Activated gamma-delta T cell treated with Interleukin-2 at 50 U/mL for 16 hours (primary cell): Measurements from ENCODE around the gene SCRN3.
"Not testable (repeated sequence)": the region's sequence is repeated elsewhere in the genome, so short reads cannot be mapped to it uniquely, and the experiment has no call there.

Experiments used
- DNase-seq: peaks from one replicate; pipeline ENCODE4 v3.0.0-alpha.2; 2020

The SCRN3 gene

GRCh38 chr2:174410039-174410438 is 14.5 kb downstream of the SCRN3 start:
- not testable (repeated sequence) for DNase-seq

DNA sequence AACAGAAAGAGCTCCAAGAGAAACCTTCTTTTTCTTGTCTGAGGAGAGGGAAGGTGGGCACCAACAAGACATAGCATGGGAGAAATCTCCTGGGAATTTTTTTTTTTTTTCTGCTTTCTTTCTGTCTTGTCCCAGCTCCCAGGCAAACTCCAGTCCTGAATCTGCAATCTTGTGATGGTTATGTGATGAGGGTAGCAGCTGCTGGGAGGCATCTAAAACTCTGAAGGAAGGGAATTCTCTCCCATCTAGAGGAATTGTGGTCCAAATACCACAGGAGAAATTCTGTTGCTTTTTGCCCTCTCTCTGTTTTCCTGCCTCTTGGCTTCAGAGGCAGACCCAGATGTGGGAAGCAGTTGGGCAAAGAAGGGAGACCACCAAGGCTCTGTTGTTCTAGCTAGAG is 16.7 kb downstream of the SCRN3 start:
- no peak for DNase-seq

GRCh38 chr2:174428214-174428613 is 32.7 kb downstream of the SCRN3 start:
- DNase-seq = no peak

DNA sequence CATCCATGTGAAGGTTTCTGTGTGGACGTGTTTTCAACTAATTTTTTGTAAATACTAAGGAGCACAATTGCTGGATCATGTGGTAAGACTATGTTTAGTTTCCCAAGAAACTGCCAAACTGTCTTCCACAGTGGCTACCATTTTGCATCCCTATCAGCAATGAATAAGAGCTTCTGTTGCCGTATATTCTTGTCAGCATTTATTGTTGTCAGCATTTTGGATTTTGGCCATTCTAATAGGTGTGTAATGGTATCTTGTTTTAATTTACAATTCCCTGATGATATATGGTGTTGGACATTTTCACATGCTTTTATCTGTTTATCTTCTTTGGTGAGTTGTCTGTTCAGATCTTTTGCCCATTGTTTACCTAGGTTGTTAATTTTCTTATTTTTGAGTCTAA is 34.5 kb downstream of the SCRN3 start:
- DNase-seq = no peak

DNA sequence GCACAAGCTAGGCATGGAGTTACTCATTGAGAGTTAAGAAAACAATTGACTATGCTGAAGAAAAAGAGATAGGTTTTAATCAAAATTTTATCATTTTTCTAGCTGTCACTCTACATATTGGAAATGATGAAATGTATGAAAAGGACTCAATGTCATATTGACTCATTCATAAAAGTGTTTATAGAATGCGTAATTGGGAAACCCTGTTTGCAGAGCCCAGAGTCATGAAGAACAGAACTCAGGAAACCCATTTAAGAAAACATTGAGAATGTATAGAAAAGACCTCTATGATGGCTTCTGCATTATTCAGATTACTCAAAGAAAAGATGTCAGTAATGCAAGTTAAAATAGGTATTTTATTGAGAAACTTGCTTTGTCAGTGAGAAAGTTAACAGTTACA is 36.4 kb downstream of the SCRN3 start:
- DNase-seq = no peak

GRCh38 chr2:174436351-174436750 is 40.8 kb downstream of the SCRN3 start:
- no peak for DNase-seq

DNA sequence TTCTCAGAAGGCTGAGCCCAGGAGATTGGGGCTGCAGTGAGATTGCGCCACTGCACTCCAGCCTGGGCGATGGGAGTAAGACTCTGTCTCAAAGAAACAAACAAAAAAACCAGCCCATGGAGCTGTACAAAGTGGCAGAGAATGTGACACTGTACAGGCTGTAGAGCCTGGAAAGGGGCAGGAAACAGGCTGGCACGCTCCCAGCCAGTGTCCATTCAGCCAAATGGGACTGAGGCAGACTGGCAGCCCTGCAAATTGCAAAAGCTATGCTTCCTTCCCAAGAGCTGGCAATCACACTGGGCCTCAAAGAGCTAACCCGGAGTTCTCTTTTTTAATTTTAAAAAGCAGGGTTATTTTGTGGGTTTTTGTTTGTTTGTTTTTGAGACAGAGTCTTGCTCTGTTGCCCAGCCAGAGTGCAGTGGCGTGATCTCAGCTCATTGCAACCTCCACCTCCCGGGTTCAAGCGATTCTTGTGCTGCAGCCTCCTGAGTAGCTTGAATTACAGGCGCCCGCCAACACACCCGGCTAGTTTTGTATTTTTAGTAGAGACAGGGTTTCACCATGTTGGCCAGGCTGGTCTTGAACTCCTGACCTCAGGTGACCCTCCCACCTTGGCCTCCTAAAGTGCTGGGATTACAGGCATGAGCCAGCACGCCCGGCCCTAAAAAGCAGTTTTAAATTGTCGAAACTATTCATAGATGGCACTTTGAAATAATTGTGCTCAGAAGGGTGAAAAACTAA is 42.8 kb downstream of the SCRN3 start:
- DNase-seq = no peak

DNA sequence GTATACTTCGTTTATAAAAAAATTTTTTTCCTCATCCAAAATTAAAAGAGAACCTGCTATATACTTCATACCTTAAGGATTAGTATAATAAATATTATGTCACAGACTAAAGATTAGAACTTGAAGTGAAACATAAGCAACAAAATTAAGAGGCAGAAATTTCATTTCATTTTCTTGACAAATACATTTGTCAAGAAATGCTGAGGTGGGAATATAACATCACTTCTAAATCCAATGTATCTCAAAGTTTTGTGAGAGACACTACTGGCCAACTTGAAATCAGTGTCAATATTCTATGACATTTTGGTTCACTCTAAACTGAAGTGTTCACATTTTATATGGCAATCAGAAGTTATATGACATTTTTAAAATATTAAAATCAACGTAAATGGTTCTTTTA is 43.8 kb downstream of the SCRN3 start:
- no peak for DNase-seq

DNA sequence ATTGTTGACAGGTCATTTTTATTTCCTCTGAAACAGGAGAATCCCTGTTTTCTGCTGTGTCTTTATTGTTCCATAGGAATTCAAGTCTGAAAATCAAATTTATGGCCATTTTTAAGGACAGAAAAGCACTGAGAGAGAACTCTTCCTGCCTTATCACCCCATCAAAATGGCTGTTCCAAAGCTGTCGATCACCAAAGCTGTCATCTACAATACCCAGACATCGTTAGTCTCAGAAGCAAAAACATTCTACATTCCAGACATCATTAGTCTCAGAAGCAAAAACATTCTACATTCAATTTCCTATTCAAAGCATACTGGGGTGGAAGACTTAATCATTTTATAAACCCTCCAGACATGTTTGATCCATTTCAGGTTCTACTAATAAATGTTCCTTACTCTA is 44.4 kb downstream of the SCRN3 start:
- no peak for DNase-seq

GRCh38 chr2:174442546-174443510 is 47.3 kb downstream of the SCRN3 start:
- no peak for DNase-seq

- no peak for DNase-seq
These were observed 49.2 kb downstream of the SCRN3 start for GRCh38 chr2:174444761-174445160.

GRCh38 chr2:174445248-174445647 is 49.7 kb downstream of the SCRN3 start:
- DNase-seq = no peak

DNA sequence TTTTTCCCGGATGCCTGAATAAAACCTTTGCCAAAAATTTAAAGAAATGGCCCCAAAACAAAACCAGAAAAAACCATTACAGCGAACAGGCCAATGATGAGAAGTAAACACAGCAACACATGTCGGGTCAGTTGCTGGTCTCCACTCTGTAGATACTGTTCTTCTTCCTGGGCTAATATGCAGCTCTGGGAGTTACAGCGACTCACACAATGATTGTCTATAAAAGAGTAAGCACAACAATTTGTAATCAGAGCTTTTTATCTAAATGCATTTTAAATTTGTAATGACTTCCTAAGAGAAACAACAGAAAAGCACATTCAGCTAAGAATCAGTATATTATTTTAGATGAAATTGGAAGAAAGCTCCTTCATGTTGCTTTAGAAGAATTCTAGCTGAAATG is 51.0 kb downstream of the SCRN3 start:
- no peak for DNase-seq

- no peak for DNase-seq
These were observed 53.5 kb downstream of the SCRN3 start for GRCh38 chr2:174449033-174449432.

DNA sequence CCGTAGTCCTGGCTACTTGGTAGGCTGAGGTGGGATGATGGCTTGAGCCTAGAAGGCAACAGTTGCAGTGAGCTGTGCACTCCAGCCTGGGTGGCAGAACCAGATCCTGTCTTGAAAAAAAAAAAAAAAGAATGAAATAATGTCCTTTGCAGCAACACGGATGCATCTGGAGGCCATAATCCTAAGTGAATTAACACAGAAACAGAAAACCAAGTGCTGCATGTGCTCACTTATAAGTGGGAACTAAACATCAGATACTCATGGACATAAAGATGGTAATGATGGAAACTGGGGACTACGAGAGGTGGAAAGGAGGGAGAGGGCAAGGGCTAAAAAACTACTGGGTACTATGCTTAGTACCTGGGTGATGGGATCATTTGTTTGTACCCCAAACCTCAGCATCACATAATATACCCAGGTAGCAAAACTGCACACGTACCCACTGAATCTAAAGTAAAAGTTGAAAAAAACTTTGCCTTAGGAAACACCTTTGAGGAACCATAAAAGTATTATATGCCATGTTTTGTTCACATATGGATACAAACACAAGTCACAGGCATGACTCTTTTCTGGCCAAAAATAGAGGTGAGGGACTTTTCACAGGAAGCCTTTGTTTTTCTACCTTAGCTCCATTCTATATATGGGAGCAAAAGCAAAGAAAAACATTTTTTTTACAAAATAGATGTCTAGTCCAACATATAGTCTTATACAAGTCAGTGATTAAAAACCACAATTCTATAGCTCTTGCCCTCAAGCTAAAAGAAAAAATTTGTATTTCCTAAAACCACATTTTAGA is 54.7 kb downstream of the SCRN3 start:
- DNase-seq = no peak

- no peak for DNase-seq
These were observed 59.0 kb downstream of the SCRN3 start for GRCh38 chr2:174454566-174454965.

- no peak for DNase-seq
These were observed 65.7 kb downstream of the SCRN3 start for GRCh38 chr2:174461221-174461620.

DNA sequence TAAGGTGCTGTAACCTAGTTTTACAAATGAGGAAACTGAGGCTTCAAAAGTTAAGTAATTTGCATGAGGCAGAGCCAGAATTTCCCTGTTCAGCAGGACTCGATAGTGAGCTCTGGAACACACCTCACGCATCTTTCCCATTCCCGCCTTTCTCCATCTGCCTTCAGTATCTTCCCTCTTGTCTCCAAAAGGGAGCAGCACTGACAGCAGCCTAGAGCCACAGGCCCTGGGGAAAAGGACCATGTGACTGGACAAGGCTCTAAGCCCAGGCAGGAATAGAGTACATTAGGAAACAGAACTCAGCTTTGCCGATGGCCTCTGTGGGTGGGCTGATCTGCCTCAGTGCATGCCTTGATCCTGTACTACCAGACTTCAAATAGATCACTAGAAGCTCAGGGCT is 69.8 kb downstream of the SCRN3 start:
- no peak for DNase-seq

- DNase-seq = no peak
These were observed 78.3 kb downstream of the SCRN3 start for GRCh38 chr2:174473796-174474195.

GRCh38 chr2:174477759-174478158 is 82.2 kb downstream of the SCRN3 start:
- DNase-seq = no peak
